ENCODE data around the gene DST.

The DST gene

DNA sequence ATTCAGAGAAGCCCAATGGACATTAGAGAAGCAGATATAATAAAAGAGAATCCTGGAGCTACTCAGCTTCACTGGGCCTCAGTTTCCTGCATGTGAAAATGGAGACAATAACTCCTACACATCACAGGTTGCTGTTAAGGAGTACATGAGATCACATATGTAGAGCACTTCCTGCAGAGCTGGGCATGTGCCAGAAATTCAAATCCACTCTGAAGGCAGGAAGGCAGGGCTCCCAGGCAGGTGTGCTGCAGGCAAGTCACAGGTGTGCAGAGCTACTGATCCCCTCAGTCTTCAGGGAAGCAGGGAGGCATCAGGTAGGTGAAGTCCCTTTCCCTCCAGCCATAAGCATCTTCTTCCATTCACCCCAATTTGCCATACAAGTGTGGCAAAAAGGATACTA lies 48.0 kb downstream of the DST start:
- Histone ChIP-seq H3K4me3 (ENCODE audit: low read length, poor library complexity, severe bottlenecking) (no peak overlapping the region), H3K79me2 (ENCODE audit: insufficient read depth, low read length) (no peaks in the 10 kb centered on the region), H3K4me1 (ENCODE audit: insufficient read depth, low read length, poor library complexity, severe bottlenecking) (no peaks in the 10 kb centered on the region), H3K9me2 (replicated peaks; ENCODE audit: low read depth, low read length) (no peaks in the 10 kb centered on the region), H3K9ac (ENCODE audit: low read depth, low read length, poor library complexity, severe bottlenecking) (no peak overlapping the region), H3F3A (ENCODE audit: low read depth) (no peaks in the 10 kb centered on the region), H3K27me3 (ENCODE audit: insufficient read depth, low read length, poor library complexity, severe bottlenecking) (no peaks in the 10 kb centered on the region), H3K36me3 (ENCODE audit: insufficient read depth, low read length) (peaks cover 3% of the 10 kb centered on the region; the same call in 1 of the 2 replicates), H4K20me1 (ENCODE audit: insufficient read depth, low read length, poor library complexity, severe bottlenecking) (no peaks in the 10 kb centered on the region), H3K9me3 (ENCODE audit: insufficient read depth, low read depth, low read length) (no peaks in the 10 kb centered on the region), H3K4me2 (ENCODE audit: low read depth, low read length, poor library complexity, severe bottlenecking) (no peak overlapping the region), H2AFZ (ENCODE audit: low read length) (no peak overlapping the region)
- no peak for TF ChIP-seq EZH2phosphoT487 (IDR thresholded peaks at IDR 0.05; ENCODE audit: borderline replicate concordance)
- TF ChIP-seq, protein P1, sequence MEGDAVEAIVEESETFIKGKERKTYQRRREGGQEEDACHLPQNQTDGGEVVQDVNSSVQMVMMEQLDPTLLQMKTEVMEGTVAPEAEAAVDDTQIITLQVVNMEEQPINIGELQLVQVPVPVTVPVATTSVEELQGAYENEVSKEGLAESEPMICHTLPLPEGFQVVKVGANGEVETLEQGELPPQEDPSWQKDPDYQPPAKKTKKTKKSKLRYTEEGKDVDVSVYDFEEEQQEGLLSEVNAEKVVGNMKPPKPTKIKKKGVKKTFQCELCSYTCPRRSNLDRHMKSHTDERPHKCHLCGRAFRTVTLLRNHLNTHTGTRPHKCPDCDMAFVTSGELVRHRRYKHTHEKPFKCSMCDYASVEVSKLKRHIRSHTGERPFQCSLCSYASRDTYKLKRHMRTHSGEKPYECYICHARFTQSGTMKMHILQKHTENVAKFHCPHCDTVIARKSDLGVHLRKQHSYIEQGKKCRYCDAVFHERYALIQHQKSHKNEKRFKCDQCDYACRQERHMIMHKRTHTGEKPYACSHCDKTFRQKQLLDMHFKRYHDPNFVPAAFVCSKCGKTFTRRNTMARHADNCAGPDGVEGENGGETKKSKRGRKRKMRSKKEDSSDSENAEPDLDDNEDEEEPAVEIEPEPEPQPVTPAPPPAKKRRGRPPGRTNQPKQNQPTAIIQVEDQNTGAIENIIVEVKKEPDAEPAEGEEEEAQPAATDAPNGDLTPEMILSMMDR (conservative IDR thresholded peaks at IDR 0.05; ENCODE audit: low read length) = no peak

DNA sequence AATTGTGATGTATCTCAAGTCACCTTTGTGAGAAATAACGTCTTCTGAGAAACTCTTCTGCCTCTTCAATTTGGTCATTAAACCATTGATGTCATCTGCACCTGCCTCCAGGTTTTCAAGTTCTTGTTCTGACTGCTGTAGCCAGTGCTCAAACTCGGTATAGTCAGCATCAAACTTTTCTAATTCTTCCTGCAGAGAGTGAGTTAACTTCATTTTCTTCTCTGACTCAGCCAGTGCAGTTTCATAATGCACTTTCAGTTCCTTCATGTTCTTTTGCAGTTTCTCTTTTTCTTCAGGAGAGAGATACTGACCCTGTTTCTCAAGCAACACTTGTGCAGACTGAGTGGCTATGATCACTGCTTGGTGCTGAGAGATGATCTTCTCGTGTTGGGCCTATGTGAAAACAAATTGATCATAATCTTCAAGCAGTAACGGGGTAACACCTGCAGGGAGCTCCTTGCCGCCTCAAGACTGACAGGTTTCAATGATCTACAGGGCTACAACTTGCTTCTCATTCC lies 48.8 kb downstream of the DST start:
- H3K9me2 ChIP-seq (replicated peaks; ENCODE audit: low read depth, low read length) = no peaks in the 10 kb centered on the region
- no peak overlapping the region for H3K4me3 ChIP-seq (ENCODE audit: low read length, poor library complexity, severe bottlenecking)
- H3K4me2 ChIP-seq (ENCODE audit: low read depth, low read length, poor library complexity, severe bottlenecking) = no peak overlapping the region
- TF ChIP-seq EZH2phosphoT487 (IDR thresholded peaks at IDR 0.05; ENCODE audit: borderline replicate concordance) = no peak
- TF ChIP-seq, protein P1 (conservative IDR thresholded peaks at IDR 0.05; ENCODE audit: low read length) = no peak
- H3F3A ChIP-seq (ENCODE audit: low read depth) = no peaks in the 10 kb centered on the region
- no peaks in the 10 kb centered on the region for H3K79me2 ChIP-seq (ENCODE audit: insufficient read depth, low read length)
- no peaks in the 10 kb centered on the region for H3K9me3 ChIP-seq (ENCODE audit: insufficient read depth, low read depth, low read length)
- H3K36me3 ChIP-seq (ENCODE audit: insufficient read depth, low read length) = peaks cover 3% of the 10 kb centered on the region; the same call in 1 of the 2 replicates
- H4K20me1 ChIP-seq (ENCODE audit: insufficient read depth, low read length, poor library complexity, severe bottlenecking) = no peaks in the 10 kb centered on the region
- no peak overlapping the region for H2AFZ ChIP-seq (ENCODE audit: low read length)
- no peaks in the 10 kb centered on the region for H3K4me1 ChIP-seq (ENCODE audit: insufficient read depth, low read length, poor library complexity, severe bottlenecking)
- H3K9ac ChIP-seq (ENCODE audit: low read depth, low read length, poor library complexity, severe bottlenecking) = no peak overlapping the region
- H3K27me3 ChIP-seq (ENCODE audit: insufficient read depth, low read length, poor library complexity, severe bottlenecking) = no peaks in the 10 kb centered on the region

DNA sequence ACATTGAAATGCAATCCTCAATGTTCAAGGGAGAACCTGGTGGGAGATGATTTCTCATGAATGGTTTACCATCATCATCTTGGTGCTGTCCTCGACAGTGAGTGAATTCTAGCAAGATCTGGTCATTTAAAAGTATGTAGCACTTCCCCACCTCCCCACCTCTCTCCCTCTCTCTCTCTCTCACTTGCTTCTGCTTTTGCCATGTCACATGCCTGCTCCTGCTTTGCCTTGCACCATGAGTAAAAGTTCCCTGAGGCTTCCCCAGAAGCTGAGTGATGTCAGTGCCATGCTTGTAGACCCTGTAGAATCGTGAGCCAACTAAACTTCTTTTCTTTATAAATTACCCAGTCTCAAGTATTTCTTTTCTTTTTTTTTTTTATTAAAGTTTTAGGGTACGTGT lies 60.5 kb downstream of the DST start:
- Histone ChIP-seq H3K4me3 (ENCODE audit: low read length, poor library complexity, severe bottlenecking) (no peak overlapping the region), H3K36me3 (ENCODE audit: insufficient read depth, low read length) (no peaks in the 10 kb centered on the region), H3K9ac (ENCODE audit: low read depth, low read length, poor library complexity, severe bottlenecking) (no peak overlapping the region)

More for the DNA sequence above, 60.5 kb downstream of the DST start:
- H3F3A ChIP-seq (ENCODE audit: low read depth) = no peaks in the 10 kb centered on the region
- no peak overlapping the region for H2AFZ ChIP-seq (ENCODE audit: low read length)
- no peaks in the 10 kb centered on the region for H3K9me2 ChIP-seq (replicated peaks; ENCODE audit: low read depth, low read length)
- H4K20me1 ChIP-seq (ENCODE audit: insufficient read depth, low read length, poor library complexity, severe bottlenecking) = no peaks in the 10 kb centered on the region
- TF ChIP-seq EZH2phosphoT487 (IDR thresholded peaks at IDR 0.05; ENCODE audit: borderline replicate concordance) = no peak
- TF ChIP-seq, protein P1 (conservative IDR thresholded peaks at IDR 0.05; ENCODE audit: low read length) = no peak
- no peak overlapping the region for H3K4me2 ChIP-seq (ENCODE audit: low read depth, low read length, poor library complexity, severe bottlenecking)
- no peaks in the 10 kb centered on the region for H3K27me3 ChIP-seq (ENCODE audit: insufficient read depth, low read length, poor library complexity, severe bottlenecking)
- H3K79me2 ChIP-seq (ENCODE audit: insufficient read depth, low read length) = no peaks in the 10 kb centered on the region
- H3K9me3 ChIP-seq (ENCODE audit: insufficient read depth, low read depth, low read length) = no peaks in the 10 kb centered on the region
- H3K4me1 ChIP-seq (ENCODE audit: insufficient read depth, low read length, poor library complexity, severe bottlenecking) = peaks cover 8% of the 10 kb centered on the region

Measured in Loucy (cell line).